HG03064 (cell line): ENCODE data around the gene STS.
"Not testable (repeated sequence)": the region's sequence is repeated elsewhere in the genome, so short reads cannot be mapped to it uniquely, and the experiment has no call there.

Source experiments
- ATAC-seq: cut with Tn5 transposase; IDR thresholded peaks from one replicate; pipeline ENCODE4 v1.9.1; 2021; ENCODE audit warnings: low read depth; ENCODE audit not compliant: unreplicated experiment

Gene STS

DNA sequence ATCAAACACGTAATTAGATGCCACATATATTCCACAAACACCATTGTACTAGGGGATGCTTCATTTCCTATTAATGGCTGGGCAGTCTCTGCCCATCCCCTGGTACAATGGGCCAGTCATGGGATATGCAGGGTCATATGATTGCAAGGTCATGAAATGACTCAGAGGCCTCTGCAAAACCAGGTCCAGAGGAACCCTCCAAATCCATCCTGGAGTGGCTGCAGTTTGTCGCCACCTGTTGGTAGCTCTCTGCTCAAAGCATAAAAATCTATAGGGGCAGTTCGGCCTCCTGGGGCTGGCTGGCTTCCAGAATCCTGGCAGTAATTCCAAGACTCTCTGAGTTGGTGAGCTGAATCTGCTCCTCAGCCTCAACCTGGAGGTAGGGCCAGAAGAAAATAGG, 23.4 kb downstream of the STS start:
- no peak for ATAC-seq

DNA sequence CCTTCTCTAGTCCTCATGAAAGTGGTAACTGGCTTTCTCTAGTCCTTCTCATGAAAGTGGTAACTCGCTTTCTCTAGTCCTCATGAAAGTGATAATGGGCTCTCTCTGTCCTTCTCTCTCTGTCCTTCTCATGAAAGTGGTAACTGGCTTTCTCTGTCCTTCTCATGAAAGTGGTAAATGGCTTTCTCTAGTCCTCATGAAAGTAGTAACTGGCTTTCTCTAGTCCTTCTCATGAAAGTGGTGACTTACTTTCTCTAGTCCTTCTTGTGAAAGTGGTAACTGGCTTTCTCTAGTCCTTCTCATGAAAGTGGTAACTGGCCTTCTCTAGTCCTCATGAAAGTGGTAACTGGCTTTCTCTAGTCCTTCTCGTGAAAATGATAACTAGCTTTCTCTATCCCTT, 31.3 kb downstream of the STS start:
- not testable (repeated sequence) for ATAC-seq

DNA sequence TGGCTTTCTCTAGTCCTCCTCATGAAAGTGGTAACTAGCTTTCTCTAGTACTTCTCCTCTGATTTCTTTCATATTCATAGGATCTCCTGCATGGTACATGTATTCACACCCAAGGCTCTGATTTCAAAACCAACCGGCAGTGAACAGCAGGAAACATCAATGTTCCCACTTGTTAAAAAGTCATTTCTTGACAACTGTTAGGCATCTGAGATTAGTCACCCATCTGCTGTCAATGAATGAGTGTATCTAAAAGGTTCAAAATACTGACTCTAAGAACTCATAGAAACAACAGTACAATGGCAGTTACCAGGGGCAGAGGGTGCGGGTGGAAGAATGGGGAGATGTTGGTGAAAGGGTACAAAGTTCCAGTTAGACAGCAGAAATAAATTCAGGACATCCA, 31.9 kb downstream of the STS start:
- ATAC-seq = no peak

DNA sequence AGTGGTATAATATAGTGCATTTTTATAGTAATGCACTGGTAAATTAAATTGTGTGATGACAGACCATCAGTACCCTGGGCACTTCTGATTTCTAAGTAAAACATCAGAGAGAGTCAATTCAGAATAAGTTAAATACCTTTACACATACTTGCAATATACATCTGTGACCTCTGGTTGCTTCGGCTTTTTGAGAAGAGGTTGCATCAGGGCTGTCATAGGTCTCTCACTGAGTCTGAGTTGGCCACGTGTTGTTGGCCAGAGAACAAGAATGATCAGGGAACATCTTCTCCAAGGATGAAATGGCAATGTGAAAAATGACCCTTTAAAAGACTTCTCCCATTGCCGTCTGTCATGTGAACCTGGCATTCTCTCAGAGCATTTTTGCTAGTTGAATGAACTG, 37.3 kb downstream of the STS start:
- no peak for ATAC-seq

- ATAC-seq = no peak
Observed at GRCh38 chrX:7188672-7189071, 41.2 kb downstream of the STS start.

- no peak for ATAC-seq
Observed at GRCh38 chrX:7190157-7190556, 42.6 kb downstream of the STS start.

DNA sequence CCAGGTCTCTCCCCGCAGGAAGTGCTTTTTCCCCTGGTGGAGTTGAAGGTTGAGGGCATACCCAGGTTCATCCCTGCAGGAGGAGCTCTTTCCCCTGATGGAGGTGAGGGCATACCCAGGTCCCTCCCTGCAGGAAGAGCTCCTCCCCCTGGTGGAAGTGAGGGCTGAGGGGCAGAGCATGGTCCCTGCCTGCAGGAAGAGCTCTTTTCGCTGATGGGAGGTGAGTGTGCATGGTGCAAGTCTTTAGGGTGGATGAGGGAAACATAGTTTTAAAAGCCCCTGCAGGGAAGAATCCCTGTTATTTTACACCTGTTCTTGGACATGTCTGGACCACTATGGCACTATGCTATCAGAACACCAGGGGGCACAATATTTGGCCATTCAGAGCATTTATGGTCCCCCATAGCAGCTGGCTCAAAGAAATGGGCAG, 44.2 kb downstream of the STS start:
- ATAC-seq = no peak

- ATAC-seq = no peak
Observed at GRCh38 chrX:7192871-7193270, 45.4 kb downstream of the STS start.

GRCh38 chrX:7194606-7195005, 47.1 kb downstream of the STS start:
- ATAC-seq = no peak
